OCI-LY7 (cell line): ENCODE results near the gene HTRA1.

ENCODE experiments used
- EZH2phosphoT487 ChIP-seq: fragments of 200-600 bp; sonication (generic); IDR thresholded peaks from 2 replicates; pipeline ENCODE4 v1.6.1; 2018; ENCODE audit warnings: low read depth, borderline replicate concordance, mild to moderate bottlenecking, mixed run types, antibody characterized with exemption, low read length, moderate library complexity, mixed read lengths
- TF ChIP-seq, protein P1 (sequence below): fragments of 200-600 bp; sonication (generic); conservative IDR thresholded peaks from 2 replicates; pipeline ENCODE4 v1.5.1; 2014; ENCODE audit warnings: mild to moderate bottlenecking, antibody characterized with exemption, low read length, moderate library complexity, mixed read lengths

GRCh38 chr10:122525788-122526187 lies 64.4 kb downstream of the HTRA1 start:
- TF ChIP-seq, protein P1, sequence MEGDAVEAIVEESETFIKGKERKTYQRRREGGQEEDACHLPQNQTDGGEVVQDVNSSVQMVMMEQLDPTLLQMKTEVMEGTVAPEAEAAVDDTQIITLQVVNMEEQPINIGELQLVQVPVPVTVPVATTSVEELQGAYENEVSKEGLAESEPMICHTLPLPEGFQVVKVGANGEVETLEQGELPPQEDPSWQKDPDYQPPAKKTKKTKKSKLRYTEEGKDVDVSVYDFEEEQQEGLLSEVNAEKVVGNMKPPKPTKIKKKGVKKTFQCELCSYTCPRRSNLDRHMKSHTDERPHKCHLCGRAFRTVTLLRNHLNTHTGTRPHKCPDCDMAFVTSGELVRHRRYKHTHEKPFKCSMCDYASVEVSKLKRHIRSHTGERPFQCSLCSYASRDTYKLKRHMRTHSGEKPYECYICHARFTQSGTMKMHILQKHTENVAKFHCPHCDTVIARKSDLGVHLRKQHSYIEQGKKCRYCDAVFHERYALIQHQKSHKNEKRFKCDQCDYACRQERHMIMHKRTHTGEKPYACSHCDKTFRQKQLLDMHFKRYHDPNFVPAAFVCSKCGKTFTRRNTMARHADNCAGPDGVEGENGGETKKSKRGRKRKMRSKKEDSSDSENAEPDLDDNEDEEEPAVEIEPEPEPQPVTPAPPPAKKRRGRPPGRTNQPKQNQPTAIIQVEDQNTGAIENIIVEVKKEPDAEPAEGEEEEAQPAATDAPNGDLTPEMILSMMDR = peak; percentile 40
- no peak for TF ChIP-seq EZH2phosphoT487
